Kidney epithelial cell (primary cell): ENCODE data around the gene TRIM67. TPM values are rescaled to one million over a fixed set of nuclear protein-coding genes. Genes with fewer than 3 reads are reported as not detected.

Source experiments
- DNase-seq: peaks from one replicate; pipeline ENCODE4 v3.0.0-alpha.2; 2010; ENCODE audit warnings: low read depth
- H3K27me3 ChIP-seq: 2 replicates; pipeline ENCODE4 v1.6.0; 2011; ENCODE audit warnings: low read length; ENCODE audit not compliant: control insufficient read depth, insufficient read depth
- H3K36me3 ChIP-seq: 2 replicates; pipeline ENCODE4 v1.5.1; 2011; ENCODE audit warnings: low read length; ENCODE audit not compliant: control insufficient read depth, insufficient read depth
- H3K4me3 ChIP-seq: 2 replicates; pipeline ENCODE4 v1.5.1; 2011; ENCODE audit warnings: low read depth, mild to moderate bottlenecking, control low read depth, low read length
- CTCF ChIP-seq: IDR thresholded peaks from 2 replicates; pipeline ENCODE4 v1.5.1; 2011; ENCODE audit warnings: mild to moderate bottlenecking, moderate library complexity, low read length, control low read depth, inconsistent platforms; ENCODE audit not compliant: insufficient read depth, poor library complexity, severe bottlenecking
- total RNA-seq: library from RNA; depleted of rRNA; stranded (reverse); fragments of >200 nt; gene quantifications from 2 replicates; pipeline ENCODE4 v1.2.3, GENCODE V29; 2015

TRIM67 gene
- total RNA-seq, 1 donor from 2014 or later: 0.63 TPM

DNA sequence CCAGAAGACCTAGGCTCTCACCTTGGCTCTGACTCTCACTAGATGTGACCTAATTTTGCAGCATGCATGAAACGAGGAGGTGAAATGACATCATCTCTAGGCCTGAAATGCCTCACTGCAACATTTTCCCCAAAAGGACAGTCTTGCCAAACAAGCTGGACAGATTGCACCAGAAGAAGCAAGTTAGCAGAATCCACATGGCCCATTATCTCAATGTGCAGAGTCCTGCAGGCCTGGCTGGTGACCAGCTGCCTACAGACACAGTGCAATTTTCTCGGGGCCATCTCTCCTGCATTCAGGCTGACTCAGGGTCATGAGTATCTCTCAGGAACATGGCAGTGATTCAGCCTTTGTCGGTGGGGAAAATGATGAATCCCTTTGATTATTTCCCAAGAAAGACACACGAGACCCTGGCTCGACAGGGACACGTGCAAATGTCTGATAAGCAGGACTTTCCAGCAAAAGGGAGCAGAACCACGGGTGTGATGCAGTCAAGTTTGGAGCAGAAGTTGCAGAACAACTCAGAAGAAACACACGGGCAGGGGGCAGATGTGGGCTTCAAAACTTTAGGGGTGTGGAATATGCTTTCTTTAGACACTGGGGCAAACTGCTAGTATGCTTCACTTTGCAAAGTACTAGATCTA is 38.7 kb downstream of the TRIM67 start:
- Histone ChIP-seq H3K27me3 (peaks cover 21% of the 10 kb centered on the region), H3K36me3 (no peaks in the 10 kb centered on the region), H3K4me3 (no peak overlapping the region)
- DNase-seq: no peak
- TF ChIP-seq CTCF: no peak

DNA sequence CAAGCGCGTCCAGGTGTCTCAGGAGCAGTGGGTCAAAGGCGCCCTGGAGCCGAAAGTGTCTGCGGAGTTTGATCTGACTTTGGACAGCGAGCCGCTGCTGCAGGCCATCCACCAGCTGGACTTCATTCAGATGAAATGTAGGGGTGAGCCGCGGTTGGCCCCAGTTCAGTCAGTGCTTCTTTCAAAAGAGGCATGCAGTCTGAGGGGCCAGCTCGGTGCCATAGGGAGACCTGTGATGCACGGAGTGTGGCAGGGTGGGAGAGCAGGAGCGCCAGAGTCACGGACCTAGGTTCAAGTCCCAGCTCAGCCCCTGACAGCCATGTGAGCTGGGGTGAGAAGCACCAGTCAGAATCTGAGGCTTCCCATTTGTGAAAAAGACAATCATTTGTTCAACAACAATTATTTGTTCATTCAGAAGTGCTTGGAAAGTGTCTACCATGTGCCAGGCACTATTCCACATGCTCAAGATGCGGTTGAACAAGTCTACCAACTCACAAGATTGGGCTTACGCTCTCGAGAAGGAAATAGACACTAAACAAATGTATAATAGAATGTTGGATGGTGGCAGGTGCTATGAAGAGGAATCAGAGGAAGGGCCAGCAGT is 39.6 kb downstream of the TRIM67 start:
- TF ChIP-seq CTCF: no peak
- no peaks in the 10 kb centered on the region for H3K36me3 ChIP-seq
- no peak for DNase-seq
- no peak overlapping the region for H3K4me3 ChIP-seq
- peaks cover 21% of the 10 kb centered on the region for H3K27me3 ChIP-seq

DNA sequence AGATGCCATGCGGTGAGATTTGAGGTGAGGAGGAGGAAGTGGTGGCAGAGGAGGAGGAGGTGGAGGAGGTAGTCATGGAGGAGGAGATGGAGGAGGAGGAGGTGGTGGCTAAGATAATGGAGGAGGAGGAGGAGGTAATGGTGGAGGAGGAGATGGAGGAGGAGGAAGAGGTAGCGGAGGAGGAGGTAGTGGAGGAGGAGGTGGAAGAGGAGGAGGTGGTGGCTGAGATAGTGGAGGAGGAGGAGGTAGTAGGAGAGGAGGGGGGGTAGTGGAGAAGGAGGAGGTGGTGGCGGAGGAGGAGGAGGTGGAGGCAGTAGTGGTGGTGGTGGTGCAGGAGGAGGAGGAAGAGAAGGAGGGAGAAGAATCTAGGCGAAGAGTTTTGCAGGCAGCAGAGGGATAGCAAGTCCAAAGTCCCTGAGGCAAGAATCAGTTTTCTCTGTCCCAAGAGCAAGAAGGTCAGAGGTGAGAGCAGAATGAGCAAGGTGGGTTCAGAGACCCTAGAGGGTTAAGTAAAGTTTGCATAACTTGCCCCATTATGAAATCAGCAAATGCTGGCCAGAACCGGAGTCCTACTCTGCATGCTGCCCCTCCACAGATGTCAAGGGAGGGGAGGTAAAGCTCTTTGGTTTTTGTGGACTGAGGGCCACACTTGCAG is 40.2 kb downstream of the TRIM67 start:
- no peak for TF ChIP-seq CTCF
- no peak overlapping the region for H3K4me3 ChIP-seq

GRCh38 chr1:231203259-231204057 is 41.6 kb downstream of the TRIM67 start:
- no peak overlapping the region for H3K4me3 ChIP-seq
- no peaks in the 10 kb centered on the region for H3K36me3 ChIP-seq
- peaks cover 21% of the 10 kb centered on the region for H3K27me3 ChIP-seq
- no peak for TF ChIP-seq CTCF
- DNase-seq: no peak

More for the DNA sequence above, 40.2 kb downstream of the TRIM67 start:
- peaks cover 21% of the 10 kb centered on the region for H3K27me3 ChIP-seq
- no peak for DNase-seq
- H3K36me3 ChIP-seq: no peaks in the 10 kb centered on the region

DNA sequence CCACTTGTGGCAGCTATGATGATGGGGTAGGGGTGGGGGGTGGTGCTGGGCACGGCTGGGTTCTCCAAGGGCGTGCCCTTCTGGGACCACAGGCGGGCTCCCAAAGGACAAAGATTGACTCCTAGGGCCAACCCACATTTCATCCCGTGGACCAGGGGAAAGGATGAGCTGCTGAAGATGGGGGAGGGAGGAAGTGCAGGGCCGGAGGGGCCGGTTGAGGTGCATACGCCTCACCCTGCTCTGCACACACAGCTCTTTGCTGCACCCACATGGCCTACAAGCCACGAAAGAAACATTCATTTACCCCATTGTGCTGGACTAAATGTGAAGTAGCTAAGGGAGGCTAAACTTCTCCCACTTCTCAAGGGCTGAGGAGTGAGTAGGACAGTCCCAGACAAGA is 45.0 kb downstream of the TRIM67 start:
- DNase-seq: no peak
- no peak overlapping the region for H3K4me3 ChIP-seq
- H3K27me3 ChIP-seq: peaks cover 18% of the 10 kb centered on the region
- no peak for TF ChIP-seq CTCF
- no peaks in the 10 kb centered on the region for H3K36me3 ChIP-seq
